NCI-H460 (cell line): ENCODE measurements around the gene TRPC4. TPM values are rescaled to one million over a fixed set of nuclear protein-coding genes. Genes with fewer than 3 reads are reported as not detected.
"Not testable (repeated sequence)": the region's sequence is repeated elsewhere in the genome, so short reads cannot be mapped to it uniquely, and the experiment has no call there.

ENCODE experiments used
- DNase-seq: peaks from one replicate; pipeline ENCODE4 v3.0.0-alpha.2; 2016; ENCODE audit warnings: low read depth; ENCODE audit errors: extremely low read depth
- total RNA-seq: library from RNA; depleted of rRNA; stranded (reverse); fragments of >200 nt; shearing (Covaris generic); gene quantifications from 2 replicates; pipeline ENCODE4 v1.2.3, GENCODE V29; 2014

TRPC4 gene
- total RNA-seq, 1 experiment from 2014 or later: 0.62 TPM

DNA sequence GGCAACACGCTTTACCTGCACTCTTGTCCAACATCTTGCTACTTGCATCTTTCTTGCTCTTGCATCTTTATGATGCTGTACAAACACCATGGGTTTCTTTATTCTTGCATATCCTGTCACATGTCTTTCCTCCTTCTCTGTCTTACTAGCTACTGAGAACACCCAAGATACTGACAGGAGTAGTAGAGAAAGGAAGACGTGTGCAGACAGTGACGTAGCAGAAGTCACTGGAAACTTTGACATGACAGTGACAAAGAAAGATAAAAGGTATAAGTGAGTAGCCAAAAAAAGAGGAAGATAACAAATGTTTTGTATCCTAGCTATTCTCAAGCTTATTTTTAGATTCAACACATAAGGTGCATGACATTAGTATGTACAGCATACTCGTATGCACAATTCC, 34.2 kb downstream of the TRPC4 start:
- DNase-seq: no peak

DNA sequence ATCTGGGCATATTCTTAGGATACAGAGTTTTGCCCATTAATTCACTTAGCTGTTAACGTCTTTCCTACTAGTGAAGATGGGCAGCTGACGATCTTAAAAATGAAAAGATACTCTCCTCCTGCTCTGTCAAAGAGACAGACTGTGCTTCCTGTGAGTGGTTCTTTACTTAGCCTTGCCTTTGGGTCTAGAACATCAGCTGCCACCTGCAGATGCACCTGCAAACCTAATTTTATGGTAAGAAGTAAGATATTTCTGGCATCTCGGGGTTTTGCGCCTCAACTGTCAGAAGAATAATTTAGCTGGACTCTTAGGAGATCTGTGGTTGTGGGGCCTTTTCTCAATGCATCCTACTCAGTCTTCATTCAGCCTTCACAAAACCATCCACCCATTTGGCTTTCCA, 36.2 kb downstream of the TRPC4 start:
- DNase-seq: no peak

DNA sequence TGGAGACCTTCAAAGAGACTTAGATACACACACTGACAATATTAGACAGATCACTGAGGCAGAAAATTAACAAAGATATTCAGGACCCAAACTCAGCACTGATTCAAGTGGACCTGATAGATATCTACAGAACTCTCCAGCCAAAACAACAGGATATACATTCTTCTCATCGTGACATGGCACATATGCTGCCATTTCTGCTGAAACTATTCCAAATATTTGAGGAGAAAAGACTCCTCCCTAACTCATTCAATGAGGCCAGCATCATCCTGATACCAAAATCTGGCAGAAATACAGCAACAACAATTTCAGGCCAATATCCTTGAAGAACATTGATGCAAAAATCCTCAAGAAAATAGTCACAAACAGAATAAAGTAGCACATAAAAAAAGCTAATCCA, 53.3 kb downstream of the TRPC4 start:
- no peak for DNase-seq

DNA sequence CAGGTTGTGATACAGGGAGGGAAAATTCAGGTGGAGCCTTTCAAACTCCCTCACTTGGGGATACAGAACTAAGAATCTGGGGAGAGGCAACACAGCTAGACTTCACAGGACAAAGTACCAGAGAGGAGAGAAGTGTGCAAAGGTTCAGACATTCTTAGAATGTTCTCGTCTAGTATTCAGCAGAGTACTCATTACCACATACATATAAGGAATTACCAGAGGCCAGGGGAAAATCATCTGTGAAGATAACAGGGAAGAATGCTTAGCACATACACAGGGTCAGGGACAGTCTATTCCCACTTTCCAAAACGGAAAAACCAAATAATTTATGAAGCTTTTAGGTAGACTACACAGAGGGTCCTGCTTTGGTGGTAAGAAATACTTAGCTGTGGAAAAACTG, 58.1 kb downstream of the TRPC4 start:
- DNase-seq: no peak

DNA sequence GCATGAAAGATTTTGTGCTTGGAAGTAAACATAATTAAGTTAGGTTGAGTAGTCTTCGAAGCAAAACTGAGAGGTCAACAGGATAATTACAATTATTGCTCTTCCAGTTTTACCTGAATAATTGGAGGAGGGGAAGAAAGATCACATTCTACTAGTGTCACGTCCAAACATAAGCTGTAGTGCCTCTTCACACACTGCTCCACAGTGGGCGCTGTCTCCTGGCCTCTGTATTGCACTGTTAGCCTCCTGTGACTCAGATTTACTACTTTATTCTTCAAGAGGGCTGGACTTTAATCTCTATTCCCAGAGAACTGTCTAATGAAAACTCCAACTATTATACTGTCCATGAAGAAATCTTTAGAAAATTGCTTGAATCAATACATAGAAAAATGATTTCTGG, 62.9 kb downstream of the TRPC4 start:
- DNase-seq: no peak

DNA sequence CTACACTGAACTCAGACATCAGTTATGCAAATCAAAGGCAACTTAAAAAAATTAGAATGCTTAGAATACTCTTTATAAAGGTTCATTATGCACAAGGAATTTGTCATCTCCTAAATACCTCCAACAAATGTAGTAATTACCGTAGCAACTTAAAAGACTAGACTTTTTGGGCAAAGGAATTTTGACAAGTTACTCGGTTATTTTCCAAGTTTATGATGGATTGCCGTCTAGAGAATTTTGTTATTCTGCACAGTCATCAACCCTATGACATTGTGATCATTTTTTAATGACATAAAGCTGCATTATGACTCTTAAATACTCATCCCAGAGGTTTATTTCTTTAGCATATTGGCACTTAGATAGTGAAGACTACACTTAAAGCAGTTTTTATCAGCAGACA, 71.9 kb downstream of the TRPC4 start:
- DNase-seq: no peak

DNA sequence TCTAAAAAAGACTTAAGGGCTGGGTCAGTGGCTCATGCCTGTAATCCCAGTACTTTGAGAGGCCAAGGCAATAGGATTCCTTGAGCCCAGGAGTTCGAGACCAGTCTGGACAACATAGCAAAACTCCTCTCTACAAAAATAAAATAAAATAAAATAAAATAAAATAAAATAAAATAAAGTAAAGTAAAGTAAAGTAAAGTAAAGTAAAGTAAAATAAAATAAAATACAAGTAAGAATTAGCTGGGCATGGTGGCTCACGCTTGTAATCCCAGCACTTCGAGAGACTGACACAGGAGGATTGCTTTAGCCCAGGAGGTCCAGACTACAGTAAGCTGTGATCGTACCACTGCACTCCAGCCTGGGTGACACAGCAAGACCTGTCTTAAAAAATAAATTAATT, 72.8 kb downstream of the TRPC4 start:
- DNase-seq: not testable (repeated sequence)

DNA sequence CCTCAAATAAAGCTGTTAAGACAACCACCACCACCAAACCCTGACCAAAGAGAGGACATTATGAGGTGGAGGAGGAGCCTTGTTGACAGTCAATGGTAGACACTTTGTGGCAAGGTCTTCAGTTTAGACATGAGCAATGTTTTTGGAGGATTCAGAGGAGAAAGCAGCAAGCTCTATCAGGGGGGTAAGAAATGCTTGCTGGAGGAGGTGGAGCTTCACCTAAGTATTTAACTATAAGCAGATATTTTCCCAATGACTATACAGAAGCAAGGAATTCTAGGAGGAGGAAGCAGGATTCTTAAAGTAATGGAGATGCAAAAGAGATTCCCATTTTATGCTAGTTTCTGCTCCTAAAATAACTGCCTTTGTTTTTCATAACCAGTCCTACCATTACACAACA, 74.2 kb downstream of the TRPC4 start:
- no peak for DNase-seq

DNA sequence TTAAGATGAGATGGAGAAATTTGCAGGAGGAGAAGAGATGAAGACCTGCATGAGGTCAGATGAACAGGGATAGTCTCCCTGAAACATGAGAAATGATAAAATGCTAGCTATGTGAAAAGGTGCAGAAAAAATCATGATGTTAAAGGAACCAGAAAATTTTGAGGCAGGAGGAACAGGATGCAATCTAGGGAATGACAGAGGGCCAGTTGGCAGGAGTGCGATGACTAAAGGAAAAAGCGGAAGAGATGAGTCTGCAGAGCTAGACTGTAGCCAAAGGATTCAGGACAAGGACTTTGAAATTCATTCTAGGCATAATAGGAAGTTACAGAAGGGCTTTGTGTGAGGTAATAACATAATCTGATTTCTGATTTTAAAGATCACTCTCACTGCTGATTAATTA, 77.9 kb downstream of the TRPC4 start:
- DNase-seq: no peak

DNA sequence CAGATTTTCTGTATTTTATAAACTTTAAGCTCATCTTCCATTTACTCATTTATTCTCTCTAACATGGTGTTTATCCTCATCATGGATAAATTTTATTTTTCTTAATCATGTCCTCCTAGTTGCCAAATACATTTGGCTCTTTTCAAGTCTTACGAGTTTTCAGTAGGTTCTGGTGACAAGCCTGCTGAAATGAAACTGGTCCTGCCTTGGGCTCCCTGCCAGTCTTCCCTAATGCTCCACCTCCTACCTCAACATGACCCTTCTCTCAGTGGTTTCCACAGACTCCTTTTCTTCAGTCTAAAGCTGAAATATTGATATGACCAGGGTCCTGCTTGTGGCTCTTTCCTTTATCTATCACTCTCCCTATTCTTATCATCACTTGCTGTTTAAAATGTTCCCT, 81.2 kb downstream of the TRPC4 start:
- DNase-seq: no peak

DNA sequence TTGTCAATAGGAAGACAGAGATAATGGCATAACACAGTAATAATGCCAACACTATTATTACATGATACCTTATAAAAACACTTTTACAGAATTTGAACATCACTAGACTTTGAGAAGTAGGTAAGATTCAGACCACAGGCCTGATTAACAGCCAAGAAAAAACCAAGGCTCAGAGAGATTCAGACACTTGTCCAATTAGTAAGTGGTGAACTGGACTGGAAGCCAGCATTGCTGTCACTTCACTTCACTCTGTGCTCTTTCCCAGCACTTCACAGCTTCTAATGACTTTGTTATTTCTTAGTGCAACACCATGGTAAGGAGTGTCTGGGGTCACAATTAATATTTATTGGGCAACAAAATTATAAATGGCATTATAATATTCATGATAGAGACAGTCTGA, 91.9 kb downstream of the TRPC4 start:
- no peak for DNase-seq

DNA sequence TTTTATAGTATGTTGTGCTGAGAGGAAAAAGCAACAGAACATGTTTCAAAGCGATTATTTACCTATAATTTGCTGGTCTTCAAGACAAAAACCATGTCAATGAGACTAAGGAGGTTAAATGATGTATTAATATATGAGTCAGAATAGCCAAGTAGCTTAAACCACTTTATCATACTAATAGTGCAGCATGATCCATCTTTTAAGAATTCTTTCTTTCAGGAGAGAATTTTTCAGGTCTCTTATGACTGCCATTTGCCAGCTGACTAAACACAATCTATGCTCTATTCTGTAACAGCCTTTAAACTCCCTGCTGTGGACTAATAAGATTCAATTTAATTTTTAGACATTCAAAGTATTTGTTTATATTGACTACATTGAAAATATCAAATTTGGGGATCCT, 93.7 kb downstream of the TRPC4 start:
- DNase-seq: no peak

DNA sequence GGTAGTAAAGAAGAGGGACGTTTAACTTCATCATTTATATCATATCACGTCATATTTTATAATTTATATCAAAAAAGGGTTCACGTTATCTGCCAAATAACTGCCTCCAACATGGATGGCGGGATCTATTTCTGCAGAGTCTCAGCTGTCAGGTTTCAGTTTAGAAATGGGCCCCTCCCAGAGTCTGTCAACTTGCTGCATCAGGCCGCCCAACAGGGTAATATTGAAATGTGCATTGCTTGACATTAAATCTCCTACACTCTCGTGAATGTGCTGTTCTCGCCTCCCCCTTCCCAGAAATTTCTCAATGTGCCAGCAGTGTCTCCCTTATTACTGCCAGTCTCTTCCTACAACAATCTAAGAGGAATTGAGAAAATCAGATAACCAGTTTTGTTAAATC, 96.9 kb downstream of the TRPC4 start:
- DNase-seq: no peak

DNA sequence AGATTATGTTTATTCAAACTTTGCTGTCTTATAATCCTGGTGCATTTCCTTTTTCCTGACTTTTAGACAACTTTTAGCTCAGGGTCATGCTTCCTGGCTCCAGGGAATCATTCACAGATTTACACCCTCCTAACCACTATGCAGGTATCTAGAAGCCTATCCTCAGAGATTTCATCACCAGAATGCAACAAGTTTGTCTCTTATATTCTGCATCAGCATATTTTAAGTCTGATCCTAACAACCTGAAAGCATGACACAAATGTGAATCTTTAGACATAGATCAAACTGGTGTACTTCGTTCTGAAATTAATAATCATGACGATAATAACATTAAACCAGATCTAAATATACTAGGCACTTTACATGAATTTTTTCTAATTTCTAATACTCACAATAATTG, 100.0 kb downstream of the TRPC4 start:
- no peak for DNase-seq

DNA sequence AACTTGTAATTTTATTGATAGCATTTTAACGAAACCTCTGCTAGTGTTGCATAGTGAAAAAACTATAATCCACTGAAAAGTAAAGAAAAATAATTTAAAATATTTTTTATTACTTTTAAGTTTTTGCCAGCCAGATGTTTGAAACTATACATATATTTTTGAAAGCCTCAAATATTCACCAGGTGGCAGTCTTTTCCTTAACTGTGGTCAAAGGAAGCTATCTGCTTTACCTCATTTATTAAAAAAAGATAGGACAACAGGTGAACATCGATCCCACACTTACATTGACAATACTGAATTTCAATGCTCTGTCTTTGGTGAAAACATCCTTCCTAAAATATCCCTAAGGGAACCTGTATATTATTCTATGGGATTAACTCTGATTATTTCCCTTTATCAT, 100.5 kb downstream of the TRPC4 start:
- DNase-seq: no peak

DNA sequence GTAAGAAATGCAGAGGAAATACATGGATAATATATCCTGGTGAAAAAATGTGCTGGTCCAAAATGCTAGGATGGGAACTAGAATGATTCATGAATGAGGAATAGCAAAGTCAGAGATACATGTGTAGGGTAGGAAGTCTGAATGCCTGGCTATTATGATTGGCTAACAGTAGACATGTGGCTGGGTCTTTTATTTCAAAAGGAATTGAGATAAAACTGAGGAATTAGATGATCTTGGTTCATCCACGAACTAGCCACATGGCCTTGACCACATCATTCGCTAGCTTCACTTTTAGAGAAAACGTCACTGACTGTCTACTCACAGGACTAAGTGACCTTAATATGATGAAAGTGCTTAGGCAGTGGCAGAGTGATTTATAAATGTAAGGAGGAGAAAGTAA, 103.1 kb downstream of the TRPC4 start:
- DNase-seq: no peak

DNA sequence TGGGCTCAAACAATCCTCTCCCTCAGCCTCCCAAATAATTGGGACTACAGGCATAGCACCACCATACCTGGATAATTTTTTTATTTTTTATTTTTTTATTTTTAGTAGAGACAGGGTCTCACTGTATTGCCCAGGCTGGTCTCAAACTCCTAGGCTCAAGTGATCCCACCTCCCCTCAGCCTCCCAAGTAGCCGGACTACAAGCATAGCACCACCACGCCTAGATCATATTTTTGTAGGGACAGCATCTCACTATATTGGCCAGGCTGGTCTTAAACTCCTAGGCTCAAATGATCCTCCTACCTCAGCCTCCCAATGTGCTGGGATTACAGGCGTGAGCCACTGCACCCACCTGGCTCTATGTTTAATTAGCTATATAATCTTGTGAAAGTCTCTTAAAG, 114.2 kb downstream of the TRPC4 start:
- DNase-seq: no peak

DNA sequence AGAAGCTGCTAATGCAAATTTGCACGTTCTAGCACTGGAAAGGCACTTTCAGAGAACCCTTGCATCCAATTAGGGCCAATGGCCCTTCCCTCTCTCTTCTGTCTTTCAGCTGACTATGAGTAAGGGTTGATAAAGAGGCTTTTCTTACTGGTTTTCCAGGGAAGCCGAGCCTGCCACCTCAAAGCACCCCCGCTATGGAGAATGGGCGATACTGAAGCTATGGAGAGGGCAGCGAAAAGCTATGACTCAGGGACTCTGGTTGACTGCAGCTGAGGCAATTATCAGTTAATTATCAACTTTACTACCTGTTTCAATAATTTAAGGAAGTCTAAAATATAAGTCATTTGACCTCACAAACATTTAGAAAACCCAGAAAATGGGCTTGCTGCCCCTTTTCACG, 115.8 kb downstream of the TRPC4 start:
- no peak for DNase-seq

DNA sequence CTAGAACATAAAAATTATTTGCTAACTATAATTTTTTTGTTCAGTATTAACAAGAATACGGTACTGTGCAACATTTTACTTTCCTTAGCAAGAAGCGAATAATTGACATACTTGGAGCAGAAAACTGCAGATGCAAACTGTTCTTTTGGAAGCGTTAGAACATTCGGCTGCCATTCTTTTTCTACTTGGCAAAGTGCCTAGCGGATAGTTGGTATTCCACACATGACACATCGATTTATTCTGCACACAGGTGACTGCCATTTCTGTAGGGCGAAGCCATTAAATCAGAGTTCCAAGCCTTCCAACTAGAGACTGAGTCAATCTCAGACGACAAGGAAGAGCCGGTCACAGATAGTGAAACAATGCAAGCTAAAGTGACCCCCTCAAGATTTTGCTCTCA, 117.4 kb downstream of the TRPC4 start:
- DNase-seq: no peak

DNA sequence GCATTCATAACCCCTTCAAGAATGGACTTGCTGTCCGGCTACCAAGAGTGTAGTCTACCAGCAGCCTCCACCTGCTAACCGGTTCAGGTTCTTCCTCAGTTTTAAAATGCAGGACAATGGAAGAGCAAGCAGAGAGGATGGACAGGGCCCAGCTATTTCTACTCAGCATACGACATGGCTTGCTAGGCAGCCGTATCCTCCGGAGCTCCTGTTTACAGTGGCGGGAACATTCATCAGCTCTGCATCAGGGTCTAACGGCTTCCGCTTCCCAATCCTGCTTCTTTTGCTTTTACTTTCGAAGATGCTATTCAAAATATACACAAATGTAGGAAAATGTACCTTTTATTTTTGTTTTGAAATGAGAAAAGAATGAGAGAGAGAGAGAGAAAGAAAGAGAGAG, 118.5 kb downstream of the TRPC4 start:
- DNase-seq: no peak

DNA sequence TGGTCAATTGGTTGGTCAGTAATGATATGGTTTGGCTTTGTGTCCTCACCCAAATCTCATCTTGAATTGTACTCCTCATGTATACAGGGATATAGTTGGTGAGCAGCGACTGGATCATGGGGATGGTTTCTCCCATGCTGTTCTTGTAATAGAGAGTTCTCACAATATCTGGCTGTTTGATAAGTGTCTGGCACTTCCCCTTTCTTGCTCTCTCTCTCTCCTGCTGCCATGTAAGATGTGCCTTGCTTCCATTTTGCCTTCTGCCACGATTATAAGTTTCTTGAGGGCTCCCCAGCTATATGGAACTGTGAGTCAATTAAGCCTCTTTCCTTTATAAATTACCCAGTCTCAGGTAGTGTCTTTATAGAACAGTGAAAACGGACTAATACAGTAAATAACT, 120.7 kb downstream of the TRPC4 start:
- no peak for DNase-seq

DNA sequence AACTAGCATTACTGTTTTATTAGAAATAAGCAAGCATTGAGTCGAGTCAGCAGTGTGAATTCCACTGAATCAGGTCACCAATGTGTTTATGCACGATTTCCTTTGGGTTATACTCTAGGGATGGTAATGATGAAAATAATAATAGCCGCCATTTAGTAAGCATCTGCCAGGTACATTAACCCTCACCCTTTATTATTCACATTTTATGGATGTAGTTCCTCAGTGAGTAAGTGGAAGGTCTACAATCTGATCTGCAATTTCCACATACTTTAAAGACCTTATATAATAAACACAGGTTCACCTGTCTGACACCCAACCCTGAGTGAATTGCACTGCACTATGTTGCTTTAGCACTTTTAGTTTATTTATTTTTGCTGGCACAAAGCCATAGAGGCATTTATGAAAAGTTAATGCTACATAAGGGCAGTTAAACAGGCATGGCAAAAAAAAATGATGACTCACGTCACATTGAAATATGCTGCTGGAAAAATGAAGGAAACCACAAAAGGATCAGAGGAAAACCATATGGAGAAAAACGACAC, 122.4 kb downstream of the TRPC4 start:
- DNase-seq: peak; percentile 7

DNA sequence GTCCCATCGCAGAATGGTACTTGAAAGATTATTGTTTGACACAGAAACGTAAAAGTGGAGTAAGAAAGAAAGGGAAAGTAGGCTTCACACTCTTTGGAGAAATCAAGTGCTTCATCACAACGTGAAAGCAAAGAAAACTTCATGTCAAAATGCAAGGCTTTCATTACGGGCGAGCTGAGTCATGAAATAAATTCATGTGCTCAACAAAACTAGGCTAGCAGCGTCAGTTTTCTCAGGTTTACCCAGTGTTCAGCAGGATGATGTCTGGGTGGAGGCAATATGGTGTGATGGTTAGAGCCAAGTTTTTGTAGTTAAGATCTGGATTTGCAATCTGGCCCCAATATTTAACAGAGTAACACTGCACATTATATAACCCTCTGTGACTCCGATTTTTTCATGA, 128.0 kb downstream of the TRPC4 start:
- DNase-seq: no peak

DNA sequence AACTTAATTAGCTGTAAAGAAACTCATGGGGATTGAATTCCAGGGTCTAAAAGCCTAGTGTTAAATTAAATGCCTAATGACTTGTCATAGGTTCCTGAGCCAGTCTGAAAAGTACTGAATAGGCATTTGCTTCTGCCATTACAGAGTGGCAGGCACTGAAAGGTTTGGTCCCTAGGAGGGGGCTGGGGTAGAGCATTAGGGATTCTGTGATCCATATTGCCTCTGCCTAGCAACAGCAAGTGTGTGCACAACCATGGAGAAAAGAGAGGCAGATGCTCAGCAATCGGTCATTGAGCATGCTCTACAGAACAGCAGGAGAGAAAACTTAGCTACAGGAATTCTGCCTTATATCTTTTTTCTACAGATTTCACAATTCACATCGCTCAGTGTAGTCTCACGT, 133.5 kb downstream of the TRPC4 start:
- DNase-seq: no peak
